Uterine smooth muscle cell (primary cell): ENCODE measurements around the gene ANO4. TPM values are rescaled to one million over a fixed set of nuclear protein-coding genes. Genes with fewer than 3 reads are reported as not detected.

Source experiments
- total RNA-seq: library from RNA; depleted of rRNA; stranded (reverse); fragments of >200 nt; gene quantifications from 2 replicates; pipeline ENCODE4 v1.2.3, GENCODE V29; 2014

Gene ANO4
- total RNA-seq: 5.9 and 7.4 TPM in 2 replicates

GRCh38 chr12:100794441-100795173 is at the start of gene ANO4:
TSS of gene ANO4 (plus strand) at chr12:100794776. CDS start at chr12:100901786, 107,010 bp downstream.

Other genes with a start within 250 kb of the ANO4 start
- 44.6 and 87.9 TPM in 2 replicates for gene GAS2L3, start 221.1 kb upstream of the ANO4 start, total RNA-seq